ENCODE results near the gene RHOBTB3. TPM values are rescaled to one million over a fixed set of nuclear protein-coding genes. Genes with fewer than 3 reads are reported as not detected.

Gene RHOBTB3
- total RNA-seq, 3 donors from 2014 or later, result 82.8 to 205 (median 109) TPM

- H3K4me1 ChIP-seq, result peaks cover 0 to under 1% of the 10 kb centered on the region in 2 donors
- no peaks in the 10 kb centered on the region for H3K36me3 ChIP-seq
- H3K9me3 ChIP-seq, result no peaks in the 10 kb centered on the region
- DNase-seq (ENCODE audit: low spot score in 2 of 2), result no peak
- H3K4me3 ChIP-seq, result no peak overlapping the region
- no peak for TF ChIP-seq POLR2A (IDR thresholded peaks at IDR 0.05)
- TF ChIP-seq POLR2AphosphoS5 (IDR thresholded peaks at IDR 0.05), result no peak
- TF ChIP-seq, protein P1, sequence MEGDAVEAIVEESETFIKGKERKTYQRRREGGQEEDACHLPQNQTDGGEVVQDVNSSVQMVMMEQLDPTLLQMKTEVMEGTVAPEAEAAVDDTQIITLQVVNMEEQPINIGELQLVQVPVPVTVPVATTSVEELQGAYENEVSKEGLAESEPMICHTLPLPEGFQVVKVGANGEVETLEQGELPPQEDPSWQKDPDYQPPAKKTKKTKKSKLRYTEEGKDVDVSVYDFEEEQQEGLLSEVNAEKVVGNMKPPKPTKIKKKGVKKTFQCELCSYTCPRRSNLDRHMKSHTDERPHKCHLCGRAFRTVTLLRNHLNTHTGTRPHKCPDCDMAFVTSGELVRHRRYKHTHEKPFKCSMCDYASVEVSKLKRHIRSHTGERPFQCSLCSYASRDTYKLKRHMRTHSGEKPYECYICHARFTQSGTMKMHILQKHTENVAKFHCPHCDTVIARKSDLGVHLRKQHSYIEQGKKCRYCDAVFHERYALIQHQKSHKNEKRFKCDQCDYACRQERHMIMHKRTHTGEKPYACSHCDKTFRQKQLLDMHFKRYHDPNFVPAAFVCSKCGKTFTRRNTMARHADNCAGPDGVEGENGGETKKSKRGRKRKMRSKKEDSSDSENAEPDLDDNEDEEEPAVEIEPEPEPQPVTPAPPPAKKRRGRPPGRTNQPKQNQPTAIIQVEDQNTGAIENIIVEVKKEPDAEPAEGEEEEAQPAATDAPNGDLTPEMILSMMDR (IDR thresholded peaks at IDR 0.05), result no peak
- intact Hi-C loops (cut with DNase I; ENCODE audit: low total_unique reads), result no loop called here
- H3K27me3 ChIP-seq, result no peaks in the 10 kb centered on the region
- no peak overlapping the region for H3K27ac ChIP-seq
Observed at GRCh38 chr5:95806687-95807086, 75.6 kb downstream of the RHOBTB3 start.

DNA sequence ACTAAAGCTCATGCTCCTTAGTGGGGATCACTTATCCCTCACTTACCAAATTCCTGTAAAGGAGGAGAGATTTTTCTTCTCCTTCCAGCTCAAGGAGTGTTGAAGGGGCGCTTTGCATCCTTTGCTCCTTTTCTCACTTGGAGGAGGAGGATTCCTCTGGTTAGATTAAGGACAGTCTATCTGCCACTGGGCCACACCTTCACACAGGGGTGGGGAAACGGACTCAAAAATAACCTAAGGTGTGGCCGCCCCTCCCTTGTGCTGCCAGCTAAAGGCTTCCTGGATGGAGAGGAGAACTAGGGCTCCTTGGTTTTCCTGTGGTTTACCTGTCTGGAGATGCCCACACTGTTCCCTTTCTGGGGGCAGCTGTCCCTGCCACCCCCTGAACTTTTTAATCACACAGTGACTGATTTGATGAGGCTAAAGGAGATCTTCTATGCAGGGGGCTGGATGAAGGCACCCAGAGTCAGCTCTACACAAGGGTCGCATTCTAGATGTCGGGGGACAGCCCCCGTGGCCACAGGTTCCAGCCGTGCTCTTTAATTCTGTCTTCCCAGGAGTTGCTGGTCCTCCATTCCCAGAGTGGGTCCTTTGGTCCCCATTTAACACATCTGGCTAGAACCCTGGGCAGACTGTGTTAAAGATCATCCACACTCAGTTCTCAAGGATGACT is 77.0 kb downstream of the RHOBTB3 start:
- peak overlapping the region in 1 of 2 donors; percentile 78 for H3K27ac ChIP-seq
- no peak for DNase-seq (ENCODE audit: low spot score in 2 of 2)
- intact Hi-C loops (cut with DNase I; ENCODE audit: low total_unique reads), result no loop called here
- TF ChIP-seq, protein P1 (IDR thresholded peaks at IDR 0.05), result peak in 1 of 3 donors; percentile 8
- TF ChIP-seq POLR2AphosphoS5 (IDR thresholded peaks at IDR 0.05), result no peak
- H3K27me3 ChIP-seq, result no peaks in the 10 kb centered on the region
- peak overlapping the region in 1 of 3 donors; percentile 4 for H3K4me3 ChIP-seq
- H3K9me3 ChIP-seq, result no peaks in the 10 kb centered on the region
- H3K36me3 ChIP-seq, result no peaks in the 10 kb centered on the region
- H3K4me1 ChIP-seq, result peaks cover 0 to 5% of the 10 kb centered on the region in 2 donors

DNA sequence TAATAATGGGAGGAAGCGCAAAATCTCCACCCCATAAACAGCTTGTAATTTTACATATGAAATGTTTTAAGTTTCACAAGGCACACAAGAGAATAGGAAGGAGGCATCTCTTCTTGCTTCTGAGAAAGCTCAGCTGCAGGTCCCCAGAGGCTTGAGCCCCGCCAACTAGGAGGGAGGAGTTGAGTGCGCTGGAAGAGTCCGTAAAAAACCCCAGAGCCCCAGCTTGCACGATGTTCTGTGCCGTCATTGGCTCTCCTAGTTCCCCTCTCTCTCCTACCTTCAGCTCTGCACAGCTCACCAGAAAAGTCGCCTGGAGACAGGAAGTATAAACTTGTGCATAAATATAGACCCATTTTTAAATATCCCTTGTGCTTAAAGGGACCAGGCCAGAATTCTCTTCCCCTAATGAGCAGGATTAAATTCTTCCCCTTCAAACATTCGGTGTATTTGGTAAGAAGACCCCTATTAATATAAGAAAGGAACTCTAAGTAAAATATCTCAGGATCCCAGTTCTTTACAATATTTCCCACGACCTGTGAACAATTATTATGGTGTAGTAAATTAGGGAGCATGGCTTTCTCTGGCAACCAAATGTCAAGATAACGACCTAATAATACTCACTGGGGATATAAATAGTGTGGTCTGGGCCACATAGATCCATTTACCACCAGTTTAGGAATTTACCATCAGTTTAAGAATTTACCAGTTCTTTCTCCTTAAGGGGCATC is 77.7 kb downstream of the RHOBTB3 start:
- H3K27me3 ChIP-seq, result no peaks in the 10 kb centered on the region
- intact Hi-C loops (cut with DNase I; ENCODE audit: low total_unique reads), result no loop called here
- H3K4me3 ChIP-seq, result peak overlapping the region in 1 of 3 donors; percentile 4
- H3K27ac ChIP-seq, result peak overlapping the region; percentile 56 to 78
- no peaks in the 10 kb centered on the region for H3K36me3 ChIP-seq
- TF ChIP-seq POLR2AphosphoS5 (IDR thresholded peaks at IDR 0.05), result no peak
- no peak for TF ChIP-seq POLR2A (IDR thresholded peaks at IDR 0.05)
- TF ChIP-seq, protein P1 (IDR thresholded peaks at IDR 0.05), result no peak
- peaks cover 0 to 5% of the 10 kb centered on the region in 2 donors for H3K4me1 ChIP-seq
- DNase-seq (ENCODE audit: low spot score in 2 of 2), result peak in 1 of 2 donors; percentile 43
- no peaks in the 10 kb centered on the region for H3K9me3 ChIP-seq

GRCh38 chr5:95809414-95809960 is 78.4 kb downstream of the RHOBTB3 start:
- Histone ChIP-seq H3K27ac (peak overlapping the region; percentile 56 to 78), H3K9me3 (no peaks in the 10 kb centered on the region), H3K27me3 (no peaks in the 10 kb centered on the region), H3K36me3 (no peaks in the 10 kb centered on the region), H3K4me1 (peaks cover 0 to 5% of the 10 kb centered on the region in 2 donors), H3K4me3 (no peak overlapping the region)
- intact Hi-C loops (cut with DNase I; ENCODE audit: low total_unique reads), result no loop called here
- no peak for DNase-seq (ENCODE audit: low spot score in 2 of 2)
- no peak for TF ChIP-seq POLR2AphosphoS5 (IDR thresholded peaks at IDR 0.05)
- TF ChIP-seq, protein P1 (IDR thresholded peaks at IDR 0.05), result no peak
- no peak for TF ChIP-seq POLR2A (IDR thresholded peaks at IDR 0.05)

Measured in breast epithelium (tissue), 4 donors.